Pericardium fibroblast (primary cell): ENCODE measurements around the gene KLHDC9. TPM values are rescaled to one million over a fixed set of nuclear protein-coding genes. Genes with fewer than 3 reads are reported as not detected.

Experiments
- total RNA-seq: library from RNA; depleted of rRNA; stranded (reverse); fragments of >200 nt; gene quantifications from 2 replicates; pipeline ENCODE4 v1.2.3, GENCODE V29; 2015

KLHDC9 gene
- 0.58 and 3.3 TPM in 2 replicates for total RNA-seq

GRCh38 chr1:161098210-161099068, at the start of gene KLHDC9:
KLHDC9 (plus strand) TSS chr1:161098361; CDS start chr1:161098536, 175 bp downstream.

DNA sequence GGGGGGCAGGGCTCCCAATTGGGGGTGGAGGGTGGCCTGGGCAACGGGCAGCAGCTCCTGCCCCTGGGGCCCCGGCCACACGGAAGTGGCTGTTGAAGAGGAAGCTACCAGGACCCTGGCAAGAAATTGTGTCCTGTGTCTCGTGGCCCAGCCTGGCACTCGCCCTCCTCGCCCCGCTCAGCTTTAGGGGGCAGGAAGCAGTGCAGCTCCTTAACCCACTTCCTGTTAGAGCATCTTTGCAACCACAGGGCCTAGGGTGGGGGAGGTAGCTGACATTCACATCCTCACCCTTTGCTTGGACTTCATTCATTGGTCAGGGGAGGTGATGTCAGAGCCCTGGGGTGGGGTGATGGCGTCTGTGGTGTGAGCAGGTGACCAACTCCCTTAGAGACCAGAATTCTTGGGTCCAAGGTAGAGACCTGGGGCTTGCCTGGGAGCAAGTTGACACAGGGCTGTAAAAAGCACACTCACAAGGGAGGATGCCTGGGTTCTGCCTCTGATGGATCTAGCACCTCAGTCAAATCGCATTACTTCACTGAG, 28.4 kb upstream of the KLHDC9 start, which contains the start of gene ARHGAP30:
TSS of gene ARHGAP30 (minus strand) at position 161 of the 540 bp plus-strand sequence. CDS start 267 bp downstream, outside the sequence.

DNA sequence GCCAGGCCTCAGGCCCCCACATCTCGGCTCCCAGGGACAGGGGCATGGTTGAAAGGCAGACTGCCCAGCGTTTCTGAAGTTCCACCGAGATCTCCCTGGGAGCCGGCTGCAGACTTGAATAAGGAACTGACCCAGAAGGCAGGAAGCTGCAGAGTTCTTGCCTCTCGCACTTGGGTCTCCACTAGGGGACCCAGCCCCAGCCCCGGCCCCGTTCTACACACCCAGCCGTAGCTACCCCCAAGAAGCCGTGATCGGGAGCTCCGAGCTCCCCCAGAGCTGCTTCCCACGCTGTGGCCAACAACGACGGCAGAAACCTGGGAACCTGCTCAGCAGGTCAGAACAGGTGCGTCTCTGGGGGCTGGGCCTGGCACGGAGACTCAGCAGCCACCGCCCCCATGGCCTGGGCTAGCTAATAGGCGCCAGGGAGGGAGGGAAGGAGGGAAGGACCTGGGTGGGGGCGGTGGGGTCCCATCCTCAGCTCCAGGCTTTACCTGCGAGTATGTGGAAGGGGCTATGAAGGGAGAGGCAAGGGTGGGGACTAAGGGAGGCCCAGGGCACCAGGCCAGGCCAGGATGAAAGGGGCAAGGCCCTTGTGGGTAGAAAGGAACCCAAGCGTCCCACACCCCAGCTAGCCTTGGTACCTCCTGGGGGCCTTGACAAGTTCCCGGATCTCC, 8.8 kb upstream of the KLHDC9 start, which contains the start of gene NECTIN4:
TSS of gene NECTIN4 (minus strand) at position 308 of the 674 bp plus-strand sequence. CDS start at position 46, 262 bp downstream.

DNA sequence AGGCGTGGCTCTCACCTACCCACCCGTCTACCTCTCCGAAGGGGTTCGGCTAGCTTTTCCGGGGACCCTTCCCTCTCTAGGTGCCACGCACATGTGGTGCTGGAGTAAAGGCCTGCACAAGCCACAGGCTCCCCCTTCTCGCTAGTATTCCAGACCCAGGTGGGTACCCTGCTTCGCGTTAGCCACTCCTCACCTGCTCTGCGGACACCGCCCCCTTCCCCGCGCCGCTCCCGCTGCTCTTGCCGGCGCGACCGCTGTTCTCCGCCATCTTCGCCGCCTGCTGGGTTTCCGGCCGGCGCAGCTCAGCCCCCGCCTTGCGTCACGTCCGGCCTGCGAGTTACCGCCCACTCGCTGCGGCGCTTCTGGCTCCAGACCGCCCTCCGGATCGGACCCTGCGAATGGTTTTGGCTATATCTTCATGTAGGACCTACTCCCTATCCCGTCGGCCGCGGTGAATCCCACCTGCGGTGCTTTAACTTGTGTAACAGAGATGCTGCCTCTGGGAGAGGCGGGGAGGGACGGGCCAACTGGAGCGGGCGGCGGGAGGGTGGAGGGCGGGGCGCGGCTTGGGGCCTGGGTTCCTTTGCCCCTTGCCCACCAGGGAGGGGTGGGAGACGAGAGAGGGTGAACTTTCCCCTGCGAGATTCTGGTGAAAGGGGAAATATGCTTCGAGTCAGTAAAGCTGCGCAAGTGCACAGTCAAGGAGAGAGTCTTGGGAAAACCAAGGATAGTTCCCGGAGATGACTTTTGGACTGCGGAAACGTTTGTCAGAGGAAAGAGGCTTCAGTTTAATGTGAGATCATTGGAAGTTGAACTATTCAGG, 19.8 kb downstream of the KLHDC9 start, which contains the start of the genes NIT1 and PFDN2:
TSS of gene NIT1 (plus strand) at position 347 of the 823 bp plus-strand sequence. CDS start at position 419, 72 bp downstream.
TSS of gene PFDN2 (minus strand) at position 279 of the 823 bp plus-strand sequence. CDS start at position 268, 11 bp downstream.

GRCh38 chr1:161132410-161133219, 34.5 kb downstream of the KLHDC9 start, which contains the start of gene DEDD:
DEDD (minus strand) TSS chr1:161132667; CDS start chr1:161124462, 8,205 bp downstream.

Other genes starting within 250 kb of the KLHDC9 start
- 0.70 and 4.0 TPM in 2 replicates for gene CD244, start 235.5 kb upstream of the KLHDC9 start, total RNA-seq
- 3.5 and 123 TPM in 2 replicates for gene ITLN1, start 213.2 kb upstream of the KLHDC9 start, total RNA-seq
- gene ITLN2, start 143.6 kb upstream of the KLHDC9 start, total RNA-seq: 0.47 TPM in 1 of 2 replicates, not detected in the other
- gene F11R, start 77.2 kb upstream of the KLHDC9 start, total RNA-seq: 6.6 and 11.7 TPM in 2 replicates
- gene TSTD1, start 59.4 kb upstream of the KLHDC9 start, total RNA-seq: 37.9 TPM in 1 of 2 replicates, not detected in the other
- gene USF1, start 52.4 kb upstream of the KLHDC9 start, total RNA-seq: 33.5 and 36.9 TPM in 2 replicates
- not detected in 2 replicates for gene ARHGAP30, start 28.5 kb upstream of the KLHDC9 start, total RNA-seq
- 0.12 TPM in 1 of 2 replicates, not detected in the other for gene NECTIN4, start 8.8 kb upstream of the KLHDC9 start, total RNA-seq
- 39.3 and 49.1 TPM in 2 replicates for gene PFDN2, start 19.7 kb downstream of the KLHDC9 start, total RNA-seq
- 20.6 and 24.7 TPM in 2 replicates for gene NIT1, start 19.7 kb downstream of the KLHDC9 start, total RNA-seq
- 18.0 and 18.2 TPM in 2 replicates for gene DEDD, start 34.3 kb downstream of the KLHDC9 start, total RNA-seq
- gene UFC1, start 55.6 kb downstream of the KLHDC9 start, total RNA-seq: 81.6 and 105 TPM in 2 replicates
- 9.0 and 10.4 TPM in 2 replicates for gene USP21, start 61.1 kb downstream of the KLHDC9 start, total RNA-seq
- gene PPOX, start 68.1 kb downstream of the KLHDC9 start, total RNA-seq: 6.5 and 11.8 TPM in 2 replicates
- gene B4GALT3, start 79.1 kb downstream of the KLHDC9 start, total RNA-seq: 23.6 and 26.8 TPM in 2 replicates
- gene ADAMTS4, start 100.7 kb downstream of the KLHDC9 start, total RNA-seq: 1.8 and 3.4 TPM in 2 replicates
- gene NDUFS2, start 104.0 kb downstream of the KLHDC9 start, total RNA-seq: 84.6 and 90.7 TPM in 2 replicates
- gene FCER1G, start 116.9 kb downstream of the KLHDC9 start, total RNA-seq: not detected in 2 replicates
- gene APOA2, start 125.3 kb downstream of the KLHDC9 start, total RNA-seq: not detected in 2 replicates
- gene TOMM40L, start 127.7 kb downstream of the KLHDC9 start, total RNA-seq: 2.5 and 5.8 TPM in 2 replicates
- gene NR1I3, start 139.8 kb downstream of the KLHDC9 start, total RNA-seq: not detected in 2 replicates
- gene PCP4L1, start 160.4 kb downstream of the KLHDC9 start, total RNA-seq: not detected in 2 replicates
- gene MPZ, start 211.6 kb downstream of the KLHDC9 start, total RNA-seq: 0.23 and 0.34 TPM in 2 replicates
- 20.9 and 31.2 TPM in 2 replicates for gene SDHC, start 216.0 kb downstream of the KLHDC9 start, total RNA-seq